HT1080 (cell line): ENCODE data around the gene PCSK6. TPM values are rescaled to one million over a fixed set of nuclear protein-coding genes. Genes with fewer than 3 reads are reported as not detected.
"Not testable (repeated sequence)": the region's sequence is repeated elsewhere in the genome, so short reads cannot be mapped to it uniquely, and the experiment has no call there.

Source experiments
- DNase-seq: peaks from one replicate; pipeline ENCODE4 v3.0.0-alpha.2; 2015; ENCODE audit warnings: low read depth
- total RNA-seq: library from RNA; depleted of rRNA; stranded (reverse); fragments of >200 nt; shearing (Covaris generic); gene quantifications from 2 replicates; pipeline ENCODE4 v1.2.3, GENCODE V29; 2014

Gene PCSK6
- total RNA-seq, 1 experiment from 2014 or later, result 15.1 TPM

GRCh38 chr15:101380146-101380545 lies 109.4 kb downstream of the PCSK6 start:
- no peak for DNase-seq

- no peak for DNase-seq
These were observed 109.9 kb downstream of the PCSK6 start for GRCh38 chr15:101379647-101380046.

- DNase-seq, result no peak
These were observed 110.6 kb downstream of the PCSK6 start for GRCh38 chr15:101378879-101379278.

- DNase-seq, result no peak
These were observed 111.2 kb downstream of the PCSK6 start for GRCh38 chr15:101378171-101378755.

GRCh38 chr15:101376615-101377395 lies 112.7 kb downstream of the PCSK6 start:
- DNase-seq, result no peak

GRCh38 chr15:101375006-101375405 lies 114.5 kb downstream of the PCSK6 start:
- not testable (repeated sequence) for DNase-seq

- no peak for DNase-seq
These were observed 115.2 kb downstream of the PCSK6 start for GRCh38 chr15:101374326-101374725.

- no peak for DNase-seq
These were observed 115.9 kb downstream of the PCSK6 start for GRCh38 chr15:101373577-101373976.

GRCh38 chr15:101372960-101373525 lies 116.5 kb downstream of the PCSK6 start:
- no peak for DNase-seq

- no peak for DNase-seq
These were observed 117.3 kb downstream of the PCSK6 start for GRCh38 chr15:101372149-101372577.

GRCh38 chr15:101371519-101371918 lies 118.0 kb downstream of the PCSK6 start:
- no peak for DNase-seq

GRCh38 chr15:101371081-101371480 lies 118.4 kb downstream of the PCSK6 start:
- no peak for DNase-seq

- no peak for DNase-seq
These were observed 119.0 kb downstream of the PCSK6 start for GRCh38 chr15:101370330-101371024.

- no peak for DNase-seq
These were observed 119.8 kb downstream of the PCSK6 start for GRCh38 chr15:101369676-101370075.

GRCh38 chr15:101368861-101369642 lies 120.5 kb downstream of the PCSK6 start:
- DNase-seq, result no peak

GRCh38 chr15:101368086-101368780 lies 121.3 kb downstream of the PCSK6 start:
- DNase-seq, result no peak

GRCh38 chr15:101366853-101367252 lies 122.7 kb downstream of the PCSK6 start:
- DNase-seq, result no peak

GRCh38 chr15:101362986-101363566 lies 126.4 kb downstream of the PCSK6 start:
- DNase-seq, result no peak

- DNase-seq, result no peak
These were observed 127.1 kb downstream of the PCSK6 start for GRCh38 chr15:101362359-101362758.

GRCh38 chr15:101361418-101361817 lies 128.1 kb downstream of the PCSK6 start:
- DNase-seq, result peak; percentile 66
